Measurements from ENCODE around the gene CTIF. TPM values are rescaled to one million over a fixed set of nuclear protein-coding genes. Genes with fewer than 3 reads are reported as not detected.

The CTIF gene
- total RNA-seq, 1 donor = 65.9 TPM

- H3K79me2 ChIP-seq (ENCODE audit: insufficient read depth, low read length) = peaks cover 13% of the 10 kb centered on the region
- H4K20me1 ChIP-seq (ENCODE audit: insufficient read depth, low read length) = peaks cover 5% of the 10 kb centered on the region
- H3K4me3 ChIP-seq (ENCODE audit: insufficient read depth, low read length) = no peak overlapping the region
- peaks cover 20% of the 10 kb centered on the region for H3K36me3 ChIP-seq (ENCODE audit: insufficient read depth, low read length)
- TF ChIP-seq CTCF (IDR thresholded peaks at IDR 0.05; ENCODE audit: extremely low read depth, low read depth, low read length) = no peak
- H3K27ac ChIP-seq (ENCODE audit: low read depth, low read length) = no peak overlapping the region
- no peaks in the 10 kb centered on the region for H3K27me3 ChIP-seq (ENCODE audit: insufficient read depth, low read length)
- no peak for DNase-seq (ENCODE audit: insufficient read length, low spot score, missing footprints)
- no peaks in the 10 kb centered on the region for H3K9me3 ChIP-seq (ENCODE audit: low read depth, low read length)
- H3K4me2 ChIP-seq (ENCODE audit: insufficient read depth, low read length) = no peak overlapping the region
- H3K4me1 ChIP-seq (ENCODE audit: insufficient read depth, low read length) = peaks cover 25% of the 10 kb centered on the region
- no peak overlapping the region for H2AFZ ChIP-seq (ENCODE audit: low read length)
Measured at GRCh38 chr18:48774941-48775340, 236.1 kb downstream of the CTIF start.

- Histone ChIP-seq H2AFZ (ENCODE audit: low read length) (no peak overlapping the region), H3K4me3 (ENCODE audit: insufficient read depth, low read length) (no peak overlapping the region), H3K4me2 (ENCODE audit: insufficient read depth, low read length) (no peak overlapping the region), H3K9me3 (ENCODE audit: low read depth, low read length) (no peaks in the 10 kb centered on the region), H3K27me3 (ENCODE audit: insufficient read depth, low read length) (no peaks in the 10 kb centered on the region), H3K36me3 (ENCODE audit: insufficient read depth, low read length) (peaks cover 15% of the 10 kb centered on the region), H3K79me2 (ENCODE audit: insufficient read depth, low read length) (peaks cover 13% of the 10 kb centered on the region), H3K27ac (ENCODE audit: low read depth, low read length) (no peak overlapping the region), H4K20me1 (ENCODE audit: insufficient read depth, low read length) (peaks cover 5% of the 10 kb centered on the region), H3K4me1 (ENCODE audit: insufficient read depth, low read length) (peaks cover 31% of the 10 kb centered on the region)
- no peak for DNase-seq (ENCODE audit: insufficient read length, low spot score, missing footprints)
- TF ChIP-seq CTCF (IDR thresholded peaks at IDR 0.05; ENCODE audit: extremely low read depth, low read depth, low read length) = no peak
Measured at GRCh38 chr18:48775372-48776155, 236.7 kb downstream of the CTIF start.

GRCh38 chr18:48776156-48776555 lies 237.3 kb downstream of the CTIF start:
- H2AFZ ChIP-seq (ENCODE audit: low read length) = no peak overlapping the region
- no peak overlapping the region for H3K4me2 ChIP-seq (ENCODE audit: insufficient read depth, low read length)
- no peak overlapping the region for H3K4me3 ChIP-seq (ENCODE audit: insufficient read depth, low read length)
- peaks cover 14% of the 10 kb centered on the region for H3K36me3 ChIP-seq (ENCODE audit: insufficient read depth, low read length)
- H3K4me1 ChIP-seq (ENCODE audit: insufficient read depth, low read length) = peaks cover 37% of the 10 kb centered on the region
- H3K27ac ChIP-seq (ENCODE audit: low read depth, low read length) = no peak overlapping the region
- H3K79me2 ChIP-seq (ENCODE audit: insufficient read depth, low read length) = peaks cover 13% of the 10 kb centered on the region
- H3K27me3 ChIP-seq (ENCODE audit: insufficient read depth, low read length) = no peaks in the 10 kb centered on the region
- peaks cover 1% of the 10 kb centered on the region for H4K20me1 ChIP-seq (ENCODE audit: insufficient read depth, low read length)
- no peak for TF ChIP-seq CTCF (IDR thresholded peaks at IDR 0.05; ENCODE audit: extremely low read depth, low read depth, low read length)
- no peak for DNase-seq (ENCODE audit: insufficient read length, low spot score, missing footprints)
- no peaks in the 10 kb centered on the region for H3K9me3 ChIP-seq (ENCODE audit: low read depth, low read length)

- H3K79me2 ChIP-seq (ENCODE audit: insufficient read depth, low read length) = peaks cover 13% of the 10 kb centered on the region
- no peak for TF ChIP-seq CTCF (IDR thresholded peaks at IDR 0.05; ENCODE audit: extremely low read depth, low read depth, low read length)
- no peaks in the 10 kb centered on the region for H3K9me3 ChIP-seq (ENCODE audit: low read depth, low read length)
- H4K20me1 ChIP-seq (ENCODE audit: insufficient read depth, low read length) = no peaks in the 10 kb centered on the region
- H3K4me2 ChIP-seq (ENCODE audit: insufficient read depth, low read length) = no peak overlapping the region
- H3K4me1 ChIP-seq (ENCODE audit: insufficient read depth, low read length) = peaks cover 42% of the 10 kb centered on the region
- DNase-seq (ENCODE audit: insufficient read length, low spot score, missing footprints) = no peak
- H3K27me3 ChIP-seq (ENCODE audit: insufficient read depth, low read length) = no peaks in the 10 kb centered on the region
- H2AFZ ChIP-seq (ENCODE audit: low read length) = no peak overlapping the region
- peaks cover 14% of the 10 kb centered on the region for H3K36me3 ChIP-seq (ENCODE audit: insufficient read depth, low read length)
- H3K27ac ChIP-seq (ENCODE audit: low read depth, low read length) = peak overlapping the region; percentile 7
- no peak overlapping the region for H3K4me3 ChIP-seq (ENCODE audit: insufficient read depth, low read length)
Measured at GRCh38 chr18:48776641-48777025, 237.8 kb downstream of the CTIF start.
